Measurements from ENCODE around the gene PPIL1. TPM values are rescaled to one million over a fixed set of nuclear protein-coding genes. Genes with fewer than 3 reads are reported as not detected.

The PPIL1 gene
- total RNA-seq (37.0 and 70.8 TPM in 2 replicates), polyA plus RNA-seq (76.5 and 133 TPM in 2 replicates)

DNA sequence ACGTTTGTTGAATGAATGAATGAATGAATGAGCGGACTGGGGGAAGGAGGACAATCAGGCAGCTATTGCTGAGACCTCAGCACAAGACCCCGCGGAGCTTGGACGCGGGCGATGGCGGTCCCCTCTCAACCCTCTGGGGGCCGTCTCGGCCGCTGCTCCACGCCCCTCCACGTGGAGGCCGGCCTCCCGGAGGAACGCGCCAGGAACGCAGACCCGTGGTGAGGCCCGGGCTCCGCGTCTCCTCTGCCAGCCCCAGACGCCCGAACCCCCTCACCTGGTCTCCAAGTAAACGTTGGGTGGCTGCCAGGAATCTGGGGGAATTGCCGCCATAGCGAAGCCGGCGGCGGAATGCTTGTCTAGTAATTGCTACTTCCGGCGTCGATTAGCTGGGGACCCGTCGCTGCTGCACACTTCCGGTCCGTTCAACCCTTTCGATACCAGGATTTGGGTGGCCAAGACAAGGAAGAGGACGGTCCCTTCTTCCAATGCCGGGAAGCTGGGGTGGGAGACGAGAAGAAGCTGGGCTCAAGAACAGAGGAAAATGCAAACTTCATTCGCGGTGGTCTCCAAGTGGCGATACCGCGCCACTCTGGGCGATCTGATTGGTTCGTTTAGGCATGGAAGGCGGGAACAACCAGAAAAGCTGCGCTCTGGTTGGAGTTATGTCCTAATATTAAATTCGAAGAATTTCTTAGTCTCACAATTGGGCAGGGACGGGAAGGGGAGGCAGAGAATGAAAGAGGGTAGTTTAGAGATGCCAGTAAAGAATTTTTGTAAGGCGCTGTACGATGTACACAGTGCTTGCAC lies at the start of gene PPIL1:
TSS of gene PPIL1 (minus strand) at position 361 of the 807 bp plus-strand sequence. CDS start at position 330, 31 bp downstream.
- TF ChIP-seq, protein P1, sequence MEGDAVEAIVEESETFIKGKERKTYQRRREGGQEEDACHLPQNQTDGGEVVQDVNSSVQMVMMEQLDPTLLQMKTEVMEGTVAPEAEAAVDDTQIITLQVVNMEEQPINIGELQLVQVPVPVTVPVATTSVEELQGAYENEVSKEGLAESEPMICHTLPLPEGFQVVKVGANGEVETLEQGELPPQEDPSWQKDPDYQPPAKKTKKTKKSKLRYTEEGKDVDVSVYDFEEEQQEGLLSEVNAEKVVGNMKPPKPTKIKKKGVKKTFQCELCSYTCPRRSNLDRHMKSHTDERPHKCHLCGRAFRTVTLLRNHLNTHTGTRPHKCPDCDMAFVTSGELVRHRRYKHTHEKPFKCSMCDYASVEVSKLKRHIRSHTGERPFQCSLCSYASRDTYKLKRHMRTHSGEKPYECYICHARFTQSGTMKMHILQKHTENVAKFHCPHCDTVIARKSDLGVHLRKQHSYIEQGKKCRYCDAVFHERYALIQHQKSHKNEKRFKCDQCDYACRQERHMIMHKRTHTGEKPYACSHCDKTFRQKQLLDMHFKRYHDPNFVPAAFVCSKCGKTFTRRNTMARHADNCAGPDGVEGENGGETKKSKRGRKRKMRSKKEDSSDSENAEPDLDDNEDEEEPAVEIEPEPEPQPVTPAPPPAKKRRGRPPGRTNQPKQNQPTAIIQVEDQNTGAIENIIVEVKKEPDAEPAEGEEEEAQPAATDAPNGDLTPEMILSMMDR (IDR thresholded peaks at IDR 0.05; ENCODE audit: low read depth, low read length): no peak
- no peaks in the 10 kb centered on the region for H3K36me3 ChIP-seq
- DNase-seq (ENCODE audit: low read depth in 1 of 2, low spot score in 1 of 2): peak; percentile 91 to 92

DNA sequence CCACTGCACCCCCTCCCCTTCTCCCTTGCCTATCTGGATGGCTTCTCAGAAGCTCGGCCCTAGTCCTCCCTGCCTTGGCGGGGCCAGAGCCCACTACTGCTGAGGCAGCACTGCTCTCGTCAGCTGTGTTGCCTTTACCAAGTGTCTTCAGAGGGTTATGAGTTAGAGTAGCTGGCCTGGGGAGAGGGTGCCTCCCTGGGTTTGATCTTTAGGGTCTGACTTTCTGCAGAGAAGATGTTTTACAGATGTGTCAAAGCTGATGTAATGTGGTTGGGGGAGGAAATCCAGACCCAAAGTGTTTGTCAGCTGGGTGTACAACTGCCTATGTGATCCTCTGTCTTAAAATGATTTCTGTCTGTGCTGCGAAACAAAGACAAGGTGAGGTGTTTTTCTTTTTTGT lies 49.5 kb upstream of the PPIL1 start:
- H3K36me3 ChIP-seq: no peaks in the 10 kb centered on the region
- DNase-seq (ENCODE audit: low read depth in 1 of 2, low spot score in 1 of 2): no peak
- H3K9me3 ChIP-seq (ENCODE audit: low read depth): no peaks in the 10 kb centered on the region
- H3K4me1 ChIP-seq (ENCODE audit: low read depth): peaks cover 15% of the 10 kb centered on the region
- TF ChIP-seq, protein P1 (IDR thresholded peaks at IDR 0.05; ENCODE audit: low read depth, low read length): no peak
- no peaks in the 10 kb centered on the region for H3K27me3 ChIP-seq
- no peak overlapping the region for H3K27ac ChIP-seq
- H3K4me3 ChIP-seq: no peak overlapping the region

More for the DNA sequence above, at the start of gene PPIL1:
- Histone ChIP-seq H3K9me3 (ENCODE audit: low read depth) (no peaks in the 10 kb centered on the region), H3K4me1 (ENCODE audit: low read depth) (peaks cover 25% of the 10 kb centered on the region), H3K4me3 (peak within 1 kb of the TSS; percentile 89), H3K27me3 (no peaks in the 10 kb centered on the region), H3K27ac (peak within 1 kb of the TSS; percentile 99)

DNA sequence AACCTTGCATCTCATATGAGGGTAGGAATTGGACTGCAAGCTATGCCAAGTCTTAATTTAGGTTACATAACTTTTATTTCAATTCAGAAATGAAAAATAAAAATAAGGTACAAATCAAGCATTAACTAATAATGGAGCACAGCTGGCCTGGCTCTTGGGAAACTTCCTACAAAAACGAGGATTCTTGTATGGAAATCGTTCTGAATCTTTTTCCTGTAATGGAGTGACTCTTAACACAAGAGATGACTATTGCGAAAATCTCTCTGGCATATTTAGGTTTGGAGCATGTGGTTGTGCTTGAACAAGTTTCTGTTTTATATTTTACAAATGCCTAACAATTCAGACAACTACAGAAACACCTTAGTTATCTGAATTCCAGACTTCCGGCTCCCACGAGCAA lies 45.9 kb upstream of the PPIL1 start:
- H3K27ac ChIP-seq: no peak overlapping the region
- TF ChIP-seq, protein P1 (IDR thresholded peaks at IDR 0.05; ENCODE audit: low read depth, low read length): no peak
- no peaks in the 10 kb centered on the region for H3K9me3 ChIP-seq (ENCODE audit: low read depth)
- peak in 1 of 2 donors; percentile 71 for DNase-seq (ENCODE audit: low read depth in 1 of 2, low spot score in 1 of 2)
- H3K4me3 ChIP-seq: no peak overlapping the region
- peaks cover 10% of the 10 kb centered on the region for H3K4me1 ChIP-seq (ENCODE audit: low read depth)
- no peaks in the 10 kb centered on the region for H3K27me3 ChIP-seq
- H3K36me3 ChIP-seq: peaks cover 7% of the 10 kb centered on the region

DNA sequence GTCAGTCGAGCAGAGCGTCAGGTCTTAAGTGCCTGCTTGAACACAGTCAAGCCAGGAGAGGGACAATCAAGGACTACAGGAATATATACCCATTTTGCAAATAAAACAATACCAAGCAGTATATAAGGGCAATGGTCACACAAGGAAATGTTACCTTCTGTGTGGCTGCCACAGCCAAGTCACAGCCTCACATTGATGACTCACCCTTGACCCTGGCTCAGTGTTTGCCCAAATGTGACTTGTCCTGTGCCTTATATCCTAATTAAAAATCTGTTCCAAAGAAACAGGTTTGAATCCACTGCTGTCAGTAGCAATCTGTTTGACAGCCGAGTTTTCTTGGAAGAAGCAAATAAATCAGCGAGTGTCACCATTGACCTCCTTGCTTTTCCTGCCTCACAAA lies 45.4 kb upstream of the PPIL1 start:
- peaks cover 7% of the 10 kb centered on the region for H3K36me3 ChIP-seq
- no peak for DNase-seq (ENCODE audit: low read depth in 1 of 2, low spot score in 1 of 2)
- H3K27ac ChIP-seq: no peak overlapping the region

DNA sequence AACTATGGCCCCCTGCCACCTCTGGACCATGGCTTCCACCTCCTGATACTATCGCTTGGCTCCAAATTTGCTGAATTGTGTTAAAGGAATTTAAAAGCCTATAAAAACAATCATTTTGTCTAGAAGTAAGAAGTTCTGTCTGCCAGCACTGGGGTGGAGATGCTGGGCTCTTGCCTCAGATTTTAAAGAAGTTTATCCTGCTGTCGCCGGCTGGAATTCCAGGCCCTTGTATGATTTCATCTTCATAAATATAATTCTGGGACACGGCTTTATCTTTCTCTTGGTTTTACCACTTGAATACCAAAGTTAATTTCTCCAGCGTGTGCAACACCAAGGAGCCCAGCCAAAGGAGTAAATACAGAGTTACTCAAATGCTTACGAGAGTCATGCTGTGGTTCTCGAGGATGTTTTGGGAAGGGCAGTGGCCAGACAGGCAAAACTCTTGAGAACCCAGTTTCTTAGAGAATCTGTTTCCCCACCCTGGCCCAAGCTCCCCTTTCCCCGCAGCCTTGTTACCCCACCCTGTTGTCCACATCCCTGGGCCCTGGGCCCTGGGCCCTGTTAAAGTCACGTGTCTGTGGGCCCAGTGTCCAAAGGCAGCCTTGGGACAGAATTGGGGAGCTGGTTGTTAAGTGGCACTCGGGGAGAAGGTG lies 43.1 kb upstream of the PPIL1 start:
- Histone ChIP-seq H3K36me3 (peaks cover 7% of the 10 kb centered on the region), H3K4me1 (ENCODE audit: low read depth) (peaks cover 10% of the 10 kb centered on the region), H3K27ac (no peak overlapping the region), H3K4me3 (no peak overlapping the region), H3K27me3 (no peaks in the 10 kb centered on the region), H3K9me3 (ENCODE audit: low read depth) (no peaks in the 10 kb centered on the region)
- TF ChIP-seq, protein P1 (IDR thresholded peaks at IDR 0.05; ENCODE audit: low read depth, low read length): no peak
- peak in 1 of 2 donors; percentile 41 for DNase-seq (ENCODE audit: low read depth in 1 of 2, low spot score in 1 of 2)

More for the DNA sequence above, 45.4 kb upstream of the PPIL1 start:
- Histone ChIP-seq H3K27me3 (no peaks in the 10 kb centered on the region), H3K9me3 (ENCODE audit: low read depth) (no peaks in the 10 kb centered on the region), H3K4me1 (ENCODE audit: low read depth) (peaks cover 10% of the 10 kb centered on the region), H3K4me3 (no peak overlapping the region)
- TF ChIP-seq, protein P1 (IDR thresholded peaks at IDR 0.05; ENCODE audit: low read depth, low read length): no peak

Measured in cardiac muscle cell (in vitro differentiated cells and primary cell).